GM06990 (cell line): ENCODE results near the gene C6orf163.
"Not testable (repeated sequence)": the region's sequence is repeated elsewhere in the genome, so short reads cannot be mapped to it uniquely, and the experiment has no call there.

Experiments used
- DNase-seq: peaks from one replicate; pipeline ENCODE4 v3.0.0-alpha.2; 2011; ENCODE audit not compliant: insufficient read length; ENCODE audit errors: extremely low read depth
- H3K27me3 ChIP-seq: replicated peaks from 2 replicates; pipeline ENCODE4 v1.6.0; 2011; ENCODE audit warnings: low read length; ENCODE audit not compliant: control insufficient read depth, insufficient read depth
- H3K36me3 ChIP-seq: 2 replicates; pipeline ENCODE4 v1.5.1; 2011; ENCODE audit warnings: low read length; ENCODE audit not compliant: control insufficient read depth, insufficient read depth
- H3K4me3 ChIP-seq: replicated peaks from 2 replicates; pipeline ENCODE4 v1.5.1; 2011; ENCODE audit warnings: low read depth, mild to moderate bottlenecking, control low read depth, low read length
- TF ChIP-seq, protein P1 (sequence below): IDR thresholded peaks from 2 replicates; pipeline ENCODE4 v1.5.1; 2011; ENCODE audit warnings: low read length, control low read depth, mild to moderate bottlenecking, inconsistent platforms; ENCODE audit not compliant: insufficient read depth, poor library complexity, severe bottlenecking

Gene C6orf163

DNA sequence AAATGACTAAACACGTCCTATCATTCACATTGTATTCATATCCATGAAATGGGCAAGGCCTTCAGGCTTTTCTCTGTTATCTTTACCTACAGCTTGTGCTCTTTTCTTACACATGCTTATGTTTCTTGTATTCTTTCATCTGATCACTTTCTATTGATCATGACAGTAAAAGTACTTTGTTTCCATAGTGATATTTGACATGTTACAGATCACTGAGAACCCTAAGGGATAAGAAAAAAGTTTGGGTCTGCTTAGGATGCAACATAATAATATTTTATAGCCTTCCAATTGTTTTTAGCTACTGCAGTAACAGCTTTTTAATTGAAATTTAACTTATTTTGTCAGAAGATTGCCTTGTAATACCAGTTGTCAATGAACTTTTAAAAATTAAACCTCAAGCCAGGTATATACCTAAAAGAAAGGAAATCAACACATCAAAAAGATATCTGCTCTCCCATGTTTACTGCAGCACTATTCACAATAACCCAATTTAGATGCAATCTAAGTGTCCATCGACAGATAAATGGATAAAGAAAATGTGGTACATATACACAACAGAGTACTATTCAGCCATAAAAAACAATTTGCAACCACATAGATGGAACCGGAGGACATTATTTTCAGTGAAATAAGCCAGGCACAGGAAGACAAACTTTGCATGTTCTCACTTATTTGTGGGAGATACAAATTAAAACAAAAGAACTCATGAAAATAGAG is 25.2 kb upstream of the C6orf163 start:
- no peaks in the 10 kb centered on the region for H3K27me3 ChIP-seq
- DNase-seq: no peak
- H3K4me3 ChIP-seq: no peak overlapping the region
- H3K36me3 ChIP-seq: no peaks in the 10 kb centered on the region
- TF ChIP-seq, protein P1, sequence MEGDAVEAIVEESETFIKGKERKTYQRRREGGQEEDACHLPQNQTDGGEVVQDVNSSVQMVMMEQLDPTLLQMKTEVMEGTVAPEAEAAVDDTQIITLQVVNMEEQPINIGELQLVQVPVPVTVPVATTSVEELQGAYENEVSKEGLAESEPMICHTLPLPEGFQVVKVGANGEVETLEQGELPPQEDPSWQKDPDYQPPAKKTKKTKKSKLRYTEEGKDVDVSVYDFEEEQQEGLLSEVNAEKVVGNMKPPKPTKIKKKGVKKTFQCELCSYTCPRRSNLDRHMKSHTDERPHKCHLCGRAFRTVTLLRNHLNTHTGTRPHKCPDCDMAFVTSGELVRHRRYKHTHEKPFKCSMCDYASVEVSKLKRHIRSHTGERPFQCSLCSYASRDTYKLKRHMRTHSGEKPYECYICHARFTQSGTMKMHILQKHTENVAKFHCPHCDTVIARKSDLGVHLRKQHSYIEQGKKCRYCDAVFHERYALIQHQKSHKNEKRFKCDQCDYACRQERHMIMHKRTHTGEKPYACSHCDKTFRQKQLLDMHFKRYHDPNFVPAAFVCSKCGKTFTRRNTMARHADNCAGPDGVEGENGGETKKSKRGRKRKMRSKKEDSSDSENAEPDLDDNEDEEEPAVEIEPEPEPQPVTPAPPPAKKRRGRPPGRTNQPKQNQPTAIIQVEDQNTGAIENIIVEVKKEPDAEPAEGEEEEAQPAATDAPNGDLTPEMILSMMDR: no peak

DNA sequence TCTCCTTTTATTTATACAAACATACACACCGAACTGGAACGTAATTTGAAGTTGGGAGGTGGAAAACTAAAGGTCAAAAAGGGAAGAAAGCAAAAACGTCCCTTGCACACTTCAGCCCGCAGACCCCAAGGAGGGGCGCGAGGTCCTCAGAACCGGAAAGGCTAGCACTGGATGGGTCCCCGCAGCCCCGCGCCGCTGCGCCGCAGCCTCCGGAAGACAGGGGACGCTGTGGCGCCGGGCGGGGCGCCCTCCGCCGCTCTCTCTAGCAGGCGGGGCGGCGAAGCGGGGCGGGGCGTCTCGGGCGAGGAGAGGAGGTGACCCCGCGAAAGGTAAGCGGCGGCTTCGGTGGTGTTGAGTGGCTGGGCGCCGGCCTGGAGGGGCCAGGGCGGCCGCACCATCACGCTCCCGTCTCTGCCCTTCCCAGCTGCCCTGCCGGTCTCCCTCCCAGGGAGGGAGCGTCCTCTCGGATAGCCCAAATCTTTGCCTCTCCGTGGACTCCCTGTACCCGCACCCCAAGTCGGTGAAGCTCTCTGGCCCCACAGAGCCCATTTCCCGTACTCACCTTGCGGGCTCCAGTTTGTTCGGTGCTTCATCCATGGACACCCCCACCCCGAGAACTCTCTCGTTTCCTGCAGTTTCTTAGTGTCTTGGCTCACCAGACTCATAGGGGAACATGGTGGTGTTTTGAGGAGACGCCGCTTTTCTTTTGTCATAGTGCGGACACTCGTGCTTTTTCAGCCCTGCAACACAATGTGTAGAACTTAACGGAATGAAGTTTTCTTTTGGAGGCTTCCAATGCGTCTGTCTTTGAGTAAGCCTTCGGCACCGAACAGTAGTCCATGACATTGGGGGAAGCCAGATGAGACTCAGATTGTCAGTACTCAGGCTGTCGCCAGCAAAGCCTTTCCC is 22.1 kb upstream of the C6orf163 start, which contains the start of gene SMIM8:
Gene SMIM8, plus strand, starts transcription at position 285 of the 909 bp plus-strand sequence. CDS start 14,444 bp downstream, outside the sequence.
- Histone ChIP-seq H3K4me3 (peak within 1 kb of the TSS; percentile 96), H3K36me3 (no peaks in the 10 kb centered on the region), H3K27me3 (no peaks in the 10 kb centered on the region)
- TF ChIP-seq, protein P1: peak; percentile 82
- peak; percentile 91 for DNase-seq

DNA sequence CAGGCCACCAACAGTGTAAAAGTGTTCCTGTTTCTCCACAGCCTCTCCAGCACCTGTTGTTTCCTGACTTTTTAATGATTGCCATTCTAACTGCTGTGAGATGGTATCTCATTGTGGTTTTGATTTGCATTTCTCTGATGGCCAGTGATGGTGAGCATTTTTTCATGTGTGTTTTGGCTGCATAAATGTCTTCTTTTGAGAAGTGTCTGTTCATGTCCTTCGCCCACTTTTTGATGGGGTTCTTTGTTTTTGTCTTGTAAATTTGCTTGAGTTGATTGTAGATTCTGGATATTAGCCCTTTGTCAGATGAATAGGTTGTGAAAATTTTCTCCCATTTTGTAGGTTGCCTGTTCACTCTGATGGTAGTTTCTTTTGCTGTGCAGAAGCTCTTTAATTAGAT is 20.7 kb upstream of the C6orf163 start:
- not testable (repeated sequence) for H3K27me3 ChIP-seq, H3K36me3 ChIP-seq, H3K4me3 ChIP-seq, DNase-seq

DNA sequence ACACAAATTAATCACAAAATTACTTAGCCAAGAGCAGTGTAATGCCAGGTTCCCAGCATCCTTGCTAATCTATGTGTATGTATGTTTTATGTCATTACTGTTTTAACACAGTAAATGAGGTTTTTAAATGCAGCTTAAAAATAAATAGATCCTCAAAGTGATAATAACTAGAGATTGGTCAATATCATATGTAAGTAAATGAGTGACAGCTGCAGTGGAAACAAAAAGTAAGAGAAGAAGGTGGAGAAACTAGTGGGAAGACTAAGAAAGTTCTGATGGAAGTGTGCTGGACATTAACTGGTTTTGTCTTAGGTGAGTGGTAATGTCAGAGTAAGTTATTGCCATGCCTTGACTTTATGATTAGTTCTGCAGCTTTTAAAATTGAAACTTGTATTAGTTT is 13.7 kb upstream of the C6orf163 start:
- no peak for DNase-seq
- TF ChIP-seq, protein P1: no peak
- Histone ChIP-seq H3K36me3 (no peaks in the 10 kb centered on the region), H3K4me3 (no peak overlapping the region), H3K27me3 (no peaks in the 10 kb centered on the region)

DNA sequence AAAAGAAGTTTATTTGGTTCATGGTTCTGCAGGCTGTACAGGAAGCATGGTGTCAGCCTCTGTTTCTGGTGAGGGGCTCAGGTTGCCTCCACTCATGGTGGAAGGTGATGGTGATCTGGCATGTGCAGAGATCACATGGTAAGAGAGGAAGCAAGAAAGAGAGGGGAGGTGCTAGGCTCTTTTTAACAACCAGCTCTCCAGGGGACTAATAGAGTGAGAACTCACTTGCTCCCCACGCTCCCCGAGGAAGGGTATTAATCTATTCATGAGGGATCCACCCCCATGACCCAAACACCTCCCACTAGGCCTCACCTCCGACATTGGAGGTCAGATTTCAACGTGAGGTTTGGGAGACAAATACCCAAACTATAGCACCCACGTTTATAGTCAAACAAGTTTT is 11.6 kb upstream of the C6orf163 start:
- no peaks in the 10 kb centered on the region for H3K36me3 ChIP-seq
- no peaks in the 10 kb centered on the region for H3K27me3 ChIP-seq
- DNase-seq: no peak
- no peak overlapping the region for H3K4me3 ChIP-seq
- TF ChIP-seq, protein P1: no peak

DNA sequence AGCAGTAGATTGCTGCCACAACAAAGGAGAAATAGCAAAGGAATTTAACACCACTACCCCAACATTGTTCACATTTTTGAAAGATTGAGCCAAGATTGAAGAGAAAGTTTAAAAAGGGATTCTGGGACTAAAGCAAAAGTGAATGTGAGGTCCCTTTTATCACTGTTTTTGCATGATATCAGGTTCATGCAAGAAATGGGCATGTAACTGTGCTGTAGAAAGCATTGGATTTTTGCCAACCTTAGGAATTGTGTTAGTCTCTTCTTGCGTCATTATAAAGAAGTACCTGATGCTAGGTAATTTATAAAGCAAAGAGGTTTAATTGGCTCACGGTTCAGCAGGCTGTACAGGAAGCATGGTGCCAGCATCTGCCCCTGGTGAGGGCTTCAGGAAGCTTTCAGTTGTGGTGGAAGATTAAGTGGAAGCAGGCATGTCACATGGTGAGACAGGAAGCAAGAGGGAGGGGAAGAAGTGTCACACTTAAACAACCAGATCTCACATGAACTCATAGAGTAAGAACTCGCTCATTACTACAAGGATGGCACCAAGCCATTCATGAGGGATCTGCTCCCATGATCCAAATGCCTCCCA is 10.9 kb upstream of the C6orf163 start:
- TF ChIP-seq, protein P1: no peak
- DNase-seq: no peak
- Histone ChIP-seq H3K4me3 (no peak overlapping the region), H3K27me3 (no peaks in the 10 kb centered on the region), H3K36me3 (no peaks in the 10 kb centered on the region)
